Gastroesophageal sphincter (tissue), 4 donors: ENCODE measurements around the gene TSHZ3. TPM values are rescaled to one million over a fixed set of nuclear protein-coding genes. Genes with fewer than 3 reads are reported as not detected.

Source experiments
- ATAC-seq: fragments of 150-250 bp; one replicate; pipeline ENCODE4 v1.9.1; 2016; ENCODE audit warnings: mild to moderate bottlenecking, moderate library complexity
- H3K27ac ChIP-seq, 4 donors: fragments of 200-600 bp; sonication (generic) in 3 of 4; 1 replicate in 3 of 4; 2 replicates in 1 of 4; pipeline ENCODE4 v1.5.1; 2016 to 2019
- H3K27me3 ChIP-seq: fragments of 200-600 bp; sonication (generic); one replicate; pipeline ENCODE4 v1.5.1; 2019
- H3K36me3 ChIP-seq, 2 donors: fragments of 200-600 bp; sonication (generic); one replicate each; pipeline ENCODE4 v1.5.1; 2019; ENCODE audit warnings: control low read depth in 1 of 2
- H3K4me1 ChIP-seq, 3 donors: fragments of 200-600 bp; sonication (generic); 1 replicate in 2 of 3; 2 replicates in 1 of 3; pipeline ENCODE4 v1.5.1; 2016 to 2019; ENCODE audit warnings: control low read depth in 2 of 3
- H3K4me3 ChIP-seq, 2 donors: fragments of 200-600 bp; sonication (generic); one replicate each; pipeline ENCODE4 v1.5.1; 2019; ENCODE audit warnings: mild to moderate bottlenecking in 1 of 2, moderate library complexity in 1 of 2
- H3K9me3 ChIP-seq, 3 donors: fragments of 200-600 bp; sonication (generic); one replicate each; pipeline ENCODE4 v1.5.1; 2017 to 2019; ENCODE audit warnings: control low read depth in 2 of 3
- EP300 ChIP-seq: sonication (generic); formaldehyde crosslinking; IDR thresholded peaks from one replicate; pipeline ENCODE4 v1.6.1; 2017; ENCODE audit warnings: antibody characterized with exemption, mild to moderate bottlenecking
- POLR2A ChIP-seq, 2 donors: fragments of 450-650 bp; IDR thresholded peaks; one replicate each; pipeline ENCODE4 v1.6.1; 2017; ENCODE audit warnings: antibody characterized with exemption in 2 of 2, mild to moderate bottlenecking in 2 of 2, moderate library complexity in 1 of 2
- POLR2AphosphoS5 ChIP-seq: sonication (generic); formaldehyde crosslinking; IDR thresholded peaks from one replicate; pipeline ENCODE4 v1.6.1; 2017; ENCODE audit warnings: antibody characterized with exemption
- WGBS, 2 donors: methylation state at CpG; one replicate each; pipeline ENCODE4 v1.1.5; 2018; ENCODE audit warnings: low coverage in 1 of 2; 5-methylcytosine and 5-hydroxymethylcytosine counted together
- total RNA-seq, 4 donors: library from RNA; depleted of rRNA; stranded (reverse); fragments of >200 nt; gene quantifications; one replicate each; pipeline ENCODE4 v1.1.0, GENCODE V29; 2016
- TF ChIP-seq, protein P1 (sequence below), 4 experiments: fragments of 200-600 bp in 2 of 4; fragments of 450-650 bp in 2 of 4; sonication (generic) in 1 of 4; IDR thresholded peaks; one replicate each; pipeline ENCODE4 v1.5.1; 2017 to 2019; ENCODE audit warnings: antibody characterized with exemption in 4 of 4, mild to moderate bottlenecking in 2 of 4, moderate library complexity in 2 of 4

Gene TSHZ3
- total RNA-seq, 4 donors from 2014 or later, result 15.6 to 40.2 (median 31.1) TPM

DNA sequence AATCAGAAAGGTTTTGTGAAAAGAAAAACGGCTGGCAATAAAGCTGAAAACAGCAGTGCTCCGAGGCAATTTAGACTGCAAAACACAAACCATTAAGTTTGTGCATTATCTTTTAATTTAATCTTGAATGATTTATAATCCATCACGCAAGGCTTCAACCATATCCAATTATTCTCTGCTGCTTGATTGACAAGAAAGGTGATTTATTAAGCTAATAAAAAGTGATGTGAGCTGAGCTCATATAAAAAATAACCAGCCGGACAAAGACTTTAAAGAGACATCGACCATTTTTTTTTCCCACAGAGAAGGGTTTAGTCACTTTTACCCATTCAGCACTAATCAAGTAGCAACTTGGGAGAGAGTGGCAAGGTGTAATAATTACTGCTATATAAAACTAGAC, 33.6 kb downstream of the TSHZ3 start:
- TF ChIP-seq, protein P1, sequence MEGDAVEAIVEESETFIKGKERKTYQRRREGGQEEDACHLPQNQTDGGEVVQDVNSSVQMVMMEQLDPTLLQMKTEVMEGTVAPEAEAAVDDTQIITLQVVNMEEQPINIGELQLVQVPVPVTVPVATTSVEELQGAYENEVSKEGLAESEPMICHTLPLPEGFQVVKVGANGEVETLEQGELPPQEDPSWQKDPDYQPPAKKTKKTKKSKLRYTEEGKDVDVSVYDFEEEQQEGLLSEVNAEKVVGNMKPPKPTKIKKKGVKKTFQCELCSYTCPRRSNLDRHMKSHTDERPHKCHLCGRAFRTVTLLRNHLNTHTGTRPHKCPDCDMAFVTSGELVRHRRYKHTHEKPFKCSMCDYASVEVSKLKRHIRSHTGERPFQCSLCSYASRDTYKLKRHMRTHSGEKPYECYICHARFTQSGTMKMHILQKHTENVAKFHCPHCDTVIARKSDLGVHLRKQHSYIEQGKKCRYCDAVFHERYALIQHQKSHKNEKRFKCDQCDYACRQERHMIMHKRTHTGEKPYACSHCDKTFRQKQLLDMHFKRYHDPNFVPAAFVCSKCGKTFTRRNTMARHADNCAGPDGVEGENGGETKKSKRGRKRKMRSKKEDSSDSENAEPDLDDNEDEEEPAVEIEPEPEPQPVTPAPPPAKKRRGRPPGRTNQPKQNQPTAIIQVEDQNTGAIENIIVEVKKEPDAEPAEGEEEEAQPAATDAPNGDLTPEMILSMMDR (IDR thresholded peaks at IDR 0.05), result no peak
- TF ChIP-seq EP300 (no peak), POLR2A (IDR thresholded peaks at IDR 0.05) (no peak), POLR2AphosphoS5 (no peak)
- 42 to 45% methylated on average over 5 of the region's 5 CpGs for WGBS, 2 donors
- no peak overlapping the region for H3K4me3 ChIP-seq
- no peak for ATAC-seq
- H3K27me3 ChIP-seq, result no peaks in the 10 kb centered on the region
- peaks cover 0 to 5% of the 10 kb centered on the region in 2 donors for H3K36me3 ChIP-seq
- H3K27ac ChIP-seq, result peak overlapping the region in 2 of 4 donors; percentile 44 to 67
- no peaks in the 10 kb centered on the region for H3K9me3 ChIP-seq
- peaks cover 4 to 87% (median 38%) of the 10 kb centered on the region in 3 donors for H3K4me1 ChIP-seq

DNA sequence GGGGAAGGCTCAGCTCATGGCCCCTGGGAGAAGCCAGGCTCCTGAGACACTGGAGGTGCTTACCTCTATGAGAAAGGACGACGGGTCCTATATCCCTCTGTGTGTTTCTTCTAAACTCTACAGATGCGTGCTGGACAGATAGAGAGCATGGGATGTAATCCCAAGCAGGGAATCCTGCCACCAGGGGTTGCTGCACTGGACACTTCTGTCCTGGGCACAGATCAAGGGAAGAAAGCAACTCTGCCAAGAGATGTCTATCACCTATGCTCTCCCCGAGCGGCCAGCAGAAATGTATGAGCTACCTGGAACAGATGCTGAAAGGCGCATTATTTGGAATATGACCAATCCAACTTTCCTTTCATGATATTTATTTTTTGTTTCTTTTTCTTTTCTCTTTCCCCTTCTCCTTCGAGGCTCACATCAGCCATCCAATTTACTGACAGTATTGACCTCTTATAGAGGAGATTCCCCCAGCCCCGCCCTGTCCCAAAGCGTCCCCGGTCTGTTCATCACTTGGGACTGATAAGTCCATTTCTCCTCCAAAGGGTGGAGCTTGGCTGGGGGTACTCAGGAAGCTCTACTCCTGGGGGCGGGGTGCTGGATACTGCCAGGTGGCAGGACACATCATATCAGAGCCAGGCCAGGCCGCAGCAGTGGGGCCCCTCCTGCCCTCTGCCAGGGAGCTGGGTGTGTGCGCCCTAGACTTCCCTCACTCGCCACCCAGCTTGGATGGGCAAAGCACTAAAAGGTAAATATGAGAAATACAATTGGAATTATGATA, 34.2 kb downstream of the TSHZ3 start:
- peaks cover 0 to 5% of the 10 kb centered on the region in 2 donors for H3K36me3 ChIP-seq
- WGBS, 2 donors, result 53 to 57% methylated on average over 3 to 8 of the region's 14 CpGs
- no peaks in the 10 kb centered on the region for H3K9me3 ChIP-seq
- peak overlapping the region in 2 of 4 donors; percentile 15 to 67 for H3K27ac ChIP-seq
- no peaks in the 10 kb centered on the region for H3K27me3 ChIP-seq
- peaks cover 4 to 87% (median 38%) of the 10 kb centered on the region in 3 donors for H3K4me1 ChIP-seq
- TF ChIP-seq, protein P1 (IDR thresholded peaks at IDR 0.05), result peak in 3 of 4 experiments; percentile 23 to 41 (median 41)
- TF ChIP-seq POLR2A (IDR thresholded peaks at IDR 0.05), result no peak
- ATAC-seq, result no peak
- H3K4me3 ChIP-seq, result no peak overlapping the region

DNA sequence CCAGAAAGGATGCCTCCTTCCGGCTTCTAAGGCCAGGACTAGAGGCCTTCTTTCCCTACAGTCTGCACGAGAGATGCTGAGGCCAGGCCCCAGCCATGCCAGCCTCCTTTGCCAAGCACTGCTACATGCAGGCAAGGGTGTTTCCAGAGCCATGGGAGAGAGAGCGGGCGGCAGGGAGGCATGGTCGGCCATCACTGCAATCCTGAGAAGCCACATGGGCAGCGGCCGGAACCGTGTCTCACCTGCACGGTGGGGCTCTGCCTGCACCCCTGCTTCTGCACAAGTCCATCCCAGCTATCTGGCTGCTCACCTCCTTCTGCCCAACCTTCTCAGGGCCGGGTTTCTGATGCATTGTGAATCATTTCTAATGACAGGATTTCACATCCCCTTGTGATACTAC, 35.1 kb downstream of the TSHZ3 start:
- peaks cover 4 to 78% (median 38%) of the 10 kb centered on the region in 3 donors for H3K4me1 ChIP-seq
- H3K36me3 ChIP-seq, result peaks cover 0 to 5% of the 10 kb centered on the region in 2 donors
- WGBS, 2 donors, result 96% methylated on average over 9 of the region's 10 CpGs; no CpG with 5 or more reads in 1 of the 2 donors
- no peak for ATAC-seq
- no peaks in the 10 kb centered on the region for H3K9me3 ChIP-seq
- H3K4me3 ChIP-seq, result no peak overlapping the region
- no peak for TF ChIP-seq POLR2A (IDR thresholded peaks at IDR 0.05)
- no peak for TF ChIP-seq POLR2AphosphoS5
- no peak overlapping the region for H3K27ac ChIP-seq
- no peaks in the 10 kb centered on the region for H3K27me3 ChIP-seq

DNA sequence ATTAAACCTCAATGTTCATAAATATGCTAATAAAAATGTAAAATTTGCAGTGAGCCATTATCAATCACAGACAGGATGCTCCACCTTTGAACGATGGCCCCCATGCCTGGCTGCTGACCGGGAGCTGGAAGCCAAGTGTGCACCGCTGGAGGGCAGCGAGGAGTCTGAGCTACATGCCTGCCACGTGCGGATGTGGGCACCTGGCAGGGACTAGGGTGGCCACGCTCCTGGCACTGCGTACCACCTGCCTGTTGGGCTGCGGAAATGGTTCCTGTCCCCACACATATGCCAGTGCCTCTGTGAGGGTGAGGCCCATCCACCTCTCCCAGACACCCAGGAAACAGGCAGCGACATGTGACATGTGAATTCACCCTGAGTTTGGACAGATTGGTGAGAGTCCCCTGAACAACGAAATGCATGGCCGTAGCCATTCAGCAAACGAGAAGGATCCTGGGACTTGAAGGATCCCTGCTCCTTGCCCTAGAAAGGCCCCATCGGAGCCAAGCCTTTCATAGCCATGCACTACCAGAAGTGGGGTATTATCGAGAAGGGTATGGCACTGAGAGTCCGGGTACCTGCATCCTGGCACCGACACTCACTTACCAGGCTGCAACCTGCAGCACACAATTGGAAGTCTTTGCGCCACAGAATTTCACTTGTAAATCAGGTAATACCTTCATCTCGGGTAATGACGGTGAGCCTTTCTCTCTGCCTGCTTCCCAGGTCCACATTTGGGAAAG, 35.8 kb downstream of the TSHZ3 start:
- no peaks in the 10 kb centered on the region for H3K9me3 ChIP-seq
- 80 to 91% methylated on average over 6 to 8 of the region's 20 CpGs for WGBS, 2 donors
- H3K4me1 ChIP-seq, result peaks cover 4 to 72% (median 33%) of the 10 kb centered on the region in 3 donors
- no peak overlapping the region for H3K4me3 ChIP-seq
- TF ChIP-seq EP300, result no peak
- no peak for TF ChIP-seq POLR2AphosphoS5
- TF ChIP-seq POLR2A (IDR thresholded peaks at IDR 0.05), result no peak
- TF ChIP-seq, protein P1 (IDR thresholded peaks at IDR 0.05), result no peak
- H3K27me3 ChIP-seq, result no peaks in the 10 kb centered on the region
- no peak for ATAC-seq
- no peak overlapping the region for H3K27ac ChIP-seq
- H3K36me3 ChIP-seq, result peaks cover 0 to 5% of the 10 kb centered on the region in 2 donors

DNA sequence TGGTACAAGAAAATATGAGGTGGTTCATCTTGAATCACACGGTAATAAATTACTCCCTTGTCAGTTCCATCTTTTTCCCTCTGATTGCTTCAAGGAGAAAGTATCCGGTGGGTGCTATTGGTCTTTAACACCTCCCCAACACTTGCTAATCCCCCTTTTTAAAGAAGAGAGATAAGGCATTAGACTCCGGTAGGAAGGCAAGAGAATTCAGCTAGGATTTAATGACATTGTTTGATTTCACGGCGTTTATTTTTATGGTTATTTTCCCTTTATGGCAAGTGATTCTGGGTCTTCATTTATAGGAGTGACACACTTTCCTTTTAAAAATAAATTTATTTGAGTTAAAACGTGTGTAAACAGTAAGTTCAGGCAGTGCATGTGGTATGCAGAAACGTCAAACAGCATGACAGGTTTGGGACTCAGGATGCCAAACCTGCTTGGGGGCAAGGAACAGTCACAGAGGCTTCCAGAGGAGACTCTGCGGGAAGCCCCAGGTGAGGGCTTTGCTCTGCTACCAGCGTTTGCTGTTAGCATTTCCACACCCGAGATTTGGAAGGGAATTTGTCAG, 36.5 kb downstream of the TSHZ3 start:
- no peak for TF ChIP-seq POLR2A (IDR thresholded peaks at IDR 0.05)
- TF ChIP-seq EP300, result no peak
- TF ChIP-seq POLR2AphosphoS5, result no peak
- TF ChIP-seq, protein P1 (IDR thresholded peaks at IDR 0.05), result no peak
- peak overlapping the region in 1 of 4 donors; percentile 27 for H3K27ac ChIP-seq
- WGBS, 2 donors, result 36 to 47% methylated on average over 9 of the region's 10 CpGs
- peaks cover 4 to 66% (median 33%) of the 10 kb centered on the region in 3 donors for H3K4me1 ChIP-seq
- H3K9me3 ChIP-seq, result no peaks in the 10 kb centered on the region
- no peak for ATAC-seq
- no peak overlapping the region for H3K4me3 ChIP-seq
- H3K36me3 ChIP-seq, result peaks cover 0 to 5% of the 10 kb centered on the region in 2 donors
- no peaks in the 10 kb centered on the region for H3K27me3 ChIP-seq
